CD4-positive, alpha-beta T cell treated with Interleukin-6 at 100 ng/mL for 8 hours (primary cell): Measurements from ENCODE around the gene RSF1.
"Not testable (repeated sequence)": the region's sequence is repeated elsewhere in the genome, so short reads cannot be mapped to it uniquely, and the experiment has no call there.

Experiments used
- DNase-seq: peaks from one replicate; pipeline ENCODE4 v3.0.0-alpha.2; 2020; ENCODE audit warnings: mixed read lengths, low spot score

RSF1 gene

GRCh38 chr11:77690649-77691048 lies 129.9 kb downstream of the RSF1 start:
- no peak for DNase-seq

DNA sequence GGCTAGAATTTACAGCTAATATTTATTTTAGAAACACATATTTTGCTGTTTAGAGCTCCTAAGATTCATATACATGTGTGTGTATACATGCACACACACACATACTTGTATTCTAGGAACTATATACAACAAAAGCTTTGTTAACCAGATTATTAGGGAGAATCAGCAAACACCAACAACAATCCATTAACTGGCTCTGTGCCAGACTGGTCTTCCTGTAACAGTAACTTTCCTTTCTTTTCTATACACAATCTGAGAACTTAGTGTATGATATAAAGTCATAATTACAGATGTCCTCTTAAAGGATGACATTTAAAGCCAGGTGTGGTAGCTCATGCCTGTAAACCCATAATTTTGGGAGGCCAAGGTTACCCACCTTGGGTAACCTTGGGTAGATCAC lies 133.4 kb downstream of the RSF1 start:
- DNase-seq, result no peak

DNA sequence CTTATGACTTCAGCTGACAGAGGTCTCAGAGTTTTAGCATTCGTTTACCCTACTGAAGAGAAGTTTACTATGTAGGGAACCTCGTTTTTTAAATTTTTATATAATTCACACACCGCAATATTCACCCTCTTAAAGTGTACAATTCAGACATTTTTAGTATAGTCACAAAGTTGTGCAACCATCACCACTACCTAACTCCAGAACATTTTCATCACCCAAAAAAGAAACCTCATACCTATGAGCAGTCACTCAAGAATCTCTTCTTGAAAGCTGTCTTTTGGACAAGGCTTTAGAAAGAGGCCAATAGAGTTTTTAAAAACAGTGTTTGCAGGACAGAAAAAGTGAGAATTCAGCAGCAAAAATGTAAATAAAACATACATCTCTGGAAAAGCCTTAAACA lies 143.4 kb downstream of the RSF1 start:
- DNase-seq, result no peak

DNA sequence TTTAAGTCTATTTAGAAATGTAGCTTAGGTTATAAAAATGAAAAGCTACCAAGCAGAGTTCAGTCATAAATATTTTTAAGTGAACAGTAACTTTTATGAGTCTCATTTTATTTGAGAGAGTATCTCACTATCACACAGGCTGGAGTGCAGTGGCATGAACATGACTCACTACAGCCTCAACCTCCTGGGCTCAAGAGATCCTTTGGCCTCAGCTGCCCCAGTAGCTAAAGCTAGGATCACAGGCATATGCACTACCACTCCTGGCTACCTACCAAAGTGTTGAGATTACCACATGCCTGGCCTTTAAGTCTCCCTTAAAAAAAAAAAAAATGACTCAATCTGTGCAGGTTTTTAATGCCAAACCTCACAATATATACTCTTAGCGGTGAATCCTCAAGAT lies 148.3 kb downstream of the RSF1 start:
- no peak for DNase-seq

GRCh38 chr11:77669848-77670511 lies 150.5 kb downstream of the RSF1 start:
- DNase-seq, result no peak

DNA sequence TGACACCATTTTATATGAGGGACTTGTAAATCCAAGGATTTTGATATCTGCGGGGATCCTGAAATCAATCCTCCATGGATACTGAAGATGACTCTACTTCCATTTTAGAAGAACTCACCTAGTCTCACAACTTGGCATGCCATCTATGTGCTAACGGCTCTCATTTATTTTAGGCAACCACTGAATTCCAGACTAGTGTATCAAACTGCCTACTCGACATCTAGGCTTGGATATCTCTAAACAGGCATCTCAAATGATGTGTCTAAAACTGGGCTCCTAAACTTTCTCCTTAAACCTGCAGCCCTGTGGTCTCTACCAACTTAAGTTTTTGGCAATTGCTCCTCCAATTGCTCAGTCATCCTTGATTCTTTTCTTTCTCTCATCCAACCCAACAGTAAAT lies 151.8 kb downstream of the RSF1 start:
- DNase-seq, result no peak

DNA sequence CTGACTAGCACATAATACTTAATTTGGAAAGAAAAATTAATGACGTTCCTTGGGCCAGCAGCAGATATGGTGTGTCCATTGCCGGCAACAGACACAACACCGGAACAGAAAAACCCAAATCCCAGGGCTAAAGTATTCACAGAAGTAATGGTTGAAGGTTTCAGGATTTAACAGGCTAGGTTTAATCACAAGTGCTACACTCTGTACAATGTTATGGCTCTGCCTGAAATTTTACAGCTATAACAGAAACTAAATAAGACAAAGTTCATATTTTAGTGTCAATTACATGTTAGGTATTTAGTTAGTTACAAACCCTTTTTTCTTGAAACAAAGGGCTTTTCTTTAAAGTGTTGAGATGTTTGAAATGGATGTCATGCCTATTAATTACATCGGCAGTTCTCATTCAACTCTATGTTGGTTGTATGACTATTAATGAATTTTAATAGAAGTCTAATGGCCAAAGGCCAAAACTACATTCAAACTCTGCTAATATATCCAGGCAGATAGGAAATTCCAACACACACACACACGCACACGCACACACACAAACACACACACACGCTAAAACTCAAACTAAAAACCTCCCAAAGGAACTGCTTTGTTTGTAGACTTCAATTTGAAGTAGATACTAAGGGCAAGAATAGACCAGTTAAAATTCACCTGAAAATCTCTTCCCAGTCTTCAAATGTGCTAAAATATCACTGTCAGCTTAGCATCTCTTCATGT lies 155.1 kb downstream of the RSF1 start:
- DNase-seq, result no peak

DNA sequence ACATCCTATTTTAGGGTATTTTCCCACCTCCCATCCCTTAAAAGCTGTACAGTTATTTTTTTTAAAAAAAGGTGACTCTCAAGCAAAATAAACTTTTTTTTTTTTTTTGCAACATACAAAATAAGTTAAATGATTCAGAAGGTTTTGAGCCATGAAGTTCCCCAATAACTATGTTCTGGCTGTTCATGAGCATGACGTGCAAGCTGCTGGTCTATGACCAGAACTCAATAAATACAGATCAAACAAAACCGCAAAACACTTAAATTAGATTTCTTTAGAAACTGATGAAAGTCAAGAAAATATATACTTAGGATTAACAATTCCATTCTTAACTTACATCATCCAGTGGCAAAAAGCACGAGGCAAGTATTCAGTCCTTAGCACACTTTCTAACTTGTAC lies 158.9 kb downstream of the RSF1 start:
- no peak for DNase-seq

- no peak for DNase-seq
Measured at GRCh38 chr11:77660947-77661346, 159.6 kb downstream of the RSF1 start.

- DNase-seq, result no peak
Measured at GRCh38 chr11:77658213-77659013, 162.1 kb downstream of the RSF1 start.

- no peak for DNase-seq
Measured at GRCh38 chr11:77656362-77656761, 164.2 kb downstream of the RSF1 start.

GRCh38 chr11:77654770-77655434 lies 165.6 kb downstream of the RSF1 start:
- DNase-seq, result no peak

- no peak for DNase-seq
Measured at GRCh38 chr11:77650123-77650522, 170.4 kb downstream of the RSF1 start.

- no peak for DNase-seq
Measured at GRCh38 chr11:77647654-77648305, 172.7 kb downstream of the RSF1 start.

- DNase-seq, result no peak
Measured at GRCh38 chr11:77644887-77645286, 175.6 kb downstream of the RSF1 start.

DNA sequence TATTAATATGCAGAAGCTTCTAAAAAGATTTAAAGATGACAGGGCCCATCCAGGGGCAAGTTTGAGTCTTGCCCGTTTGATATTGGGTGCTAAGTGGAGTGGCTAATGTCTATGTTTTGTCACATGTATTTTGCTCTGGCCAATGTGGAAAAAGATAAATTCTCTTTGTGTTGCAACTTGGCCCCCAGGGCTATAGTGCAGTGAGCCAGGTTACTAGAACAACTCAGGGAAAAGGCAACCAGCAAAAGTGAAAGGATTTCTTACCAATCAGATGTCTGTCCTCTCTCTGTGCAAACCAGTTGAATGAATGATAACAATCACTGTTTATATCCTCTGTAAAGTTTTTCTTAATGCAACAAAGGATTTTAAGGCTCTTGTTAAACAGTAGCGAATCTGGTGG lies 178.3 kb downstream of the RSF1 start:
- no peak for DNase-seq

- peak; percentile 81 for DNase-seq
Measured at GRCh38 chr11:77637345-77638165, 183.0 kb downstream of the RSF1 start, which contains the start of gene CLNS1A. Gene CLNS1A (minus strand): TSS chr11:77637794. CDS start chr11:77637714, 80 bp downstream.

DNA sequence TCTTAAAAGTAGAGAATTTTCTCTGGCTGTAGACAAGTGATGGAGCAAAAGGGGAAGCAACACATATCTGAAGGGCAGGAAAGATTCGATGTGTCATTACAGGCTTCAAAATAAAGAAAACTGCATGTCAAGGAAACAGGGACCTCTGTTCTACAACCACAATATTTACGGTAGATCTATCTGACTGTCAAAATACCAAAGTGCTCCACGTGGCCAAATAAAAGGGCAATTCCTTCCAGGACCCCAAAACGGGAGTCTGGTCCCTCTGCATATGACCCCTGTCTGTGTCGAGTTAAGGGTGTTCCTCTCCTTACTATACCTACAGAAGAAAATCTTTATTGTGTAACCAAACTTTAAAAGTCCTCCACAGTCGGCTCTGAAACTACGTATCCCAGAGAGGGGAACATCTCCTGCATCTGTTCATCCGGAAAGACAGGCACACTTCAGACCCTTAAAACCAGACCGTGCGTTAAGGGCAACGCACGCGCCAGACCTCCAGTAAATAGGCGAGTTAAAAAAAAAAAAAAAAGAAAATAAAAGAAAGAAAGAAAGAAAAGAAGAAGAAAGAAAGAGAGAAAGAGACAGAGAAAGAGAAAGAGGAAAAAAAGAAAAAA lies 183.7 kb downstream of the RSF1 start:
- DNase-seq, result no peak

DNA sequence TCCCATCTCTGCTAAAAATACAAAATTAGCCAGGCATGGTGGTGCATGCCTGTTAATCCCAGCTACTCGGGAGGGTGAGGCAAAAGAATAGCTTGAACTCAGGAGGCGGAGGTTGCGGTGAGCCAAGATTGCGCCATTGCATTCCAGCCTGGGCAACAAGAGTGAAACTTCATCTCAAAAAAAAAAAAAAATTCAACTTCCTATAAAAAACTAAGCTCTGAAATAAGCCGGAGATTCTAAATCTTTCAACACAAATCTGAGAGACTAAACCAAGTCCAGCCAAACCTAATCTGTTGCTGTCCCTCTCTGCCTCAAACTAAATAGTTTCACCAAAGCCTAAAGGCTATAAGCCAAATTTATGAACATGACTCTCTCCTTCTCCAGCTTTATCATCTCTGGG lies 186.6 kb downstream of the RSF1 start:
- DNase-seq, result not testable (repeated sequence)

DNA sequence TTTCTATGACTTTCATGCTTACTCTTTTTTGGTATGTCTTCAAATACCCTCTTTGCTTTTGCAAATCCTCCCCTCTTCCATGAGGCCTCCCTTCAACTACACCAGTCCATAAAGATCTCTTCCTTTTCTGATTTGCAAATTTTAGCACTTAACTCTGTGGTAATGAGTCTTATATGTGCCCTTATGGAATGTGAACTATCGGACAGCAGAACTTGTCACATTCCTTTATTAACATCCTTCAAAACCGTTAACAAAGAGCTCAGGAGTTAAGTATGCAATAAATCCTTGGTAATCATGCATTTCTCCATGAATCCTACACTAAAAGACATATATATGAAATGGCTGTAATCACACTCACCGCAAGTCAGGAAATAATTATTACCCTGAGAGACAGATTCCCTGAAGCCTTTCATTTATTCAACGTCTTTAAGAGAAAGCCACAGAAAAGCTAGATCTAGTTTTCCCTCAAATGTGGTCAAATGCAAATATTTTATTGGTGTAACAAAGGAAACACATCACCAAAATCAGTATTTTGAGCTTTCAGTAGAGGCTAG lies 190.3 kb downstream of the RSF1 start:
- no peak for DNase-seq
